GM18907 (cell line): ENCODE results near the gene VPS18.
A peak's percentile ranks its signal among the peaks of the same experiment; 100 is the strongest.

Source experiments
- ATAC-seq: cut with Tn5 transposase; IDR thresholded peaks from one replicate; pipeline ENCODE4 v1.9.1; 2021; ENCODE audit warnings: mild to moderate bottlenecking, moderate library complexity; ENCODE audit not compliant: unreplicated experiment

The VPS18 gene

GRCh38 chr15:40900256-40901052, 6.2 kb downstream of the VPS18 start:
- no peak for ATAC-seq

DNA sequence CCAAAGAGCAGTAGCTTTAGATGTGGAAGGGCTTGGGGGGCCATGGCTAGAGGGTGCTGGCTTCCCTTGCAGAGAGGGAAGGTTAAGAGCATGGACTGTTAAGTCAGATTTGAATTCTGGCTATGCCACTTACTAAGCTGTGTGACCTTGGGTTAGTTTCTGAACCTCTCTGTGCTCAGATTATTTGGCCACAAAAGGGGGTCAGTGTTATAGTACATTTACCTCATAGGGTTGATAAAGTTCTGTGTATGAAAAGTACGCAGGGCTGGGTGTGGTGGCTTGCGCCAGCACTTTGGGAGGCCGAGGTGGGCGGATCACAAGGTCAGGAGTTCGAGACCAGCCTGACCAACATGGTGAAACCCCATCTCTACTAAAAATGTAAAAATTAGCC, 6.8 kb downstream of the VPS18 start:
- no peak for ATAC-seq

- ATAC-seq = no peak
Measured at GRCh38 chr15:40902605-40903561, 8.6 kb downstream of the VPS18 start.

- no peak for ATAC-seq
Measured at GRCh38 chr15:40904552-40905201, 10.4 kb downstream of the VPS18 start.

GRCh38 chr15:40906091-40906990, 12.1 kb downstream of the VPS18 start:
- ATAC-seq = peak; percentile 62

GRCh38 chr15:40906991-40907802, 12.9 kb downstream of the VPS18 start:
- peak; percentile 20 for ATAC-seq

GRCh38 chr15:40908095-40908494, 13.8 kb downstream of the VPS18 start:
- no peak for ATAC-seq

DNA sequence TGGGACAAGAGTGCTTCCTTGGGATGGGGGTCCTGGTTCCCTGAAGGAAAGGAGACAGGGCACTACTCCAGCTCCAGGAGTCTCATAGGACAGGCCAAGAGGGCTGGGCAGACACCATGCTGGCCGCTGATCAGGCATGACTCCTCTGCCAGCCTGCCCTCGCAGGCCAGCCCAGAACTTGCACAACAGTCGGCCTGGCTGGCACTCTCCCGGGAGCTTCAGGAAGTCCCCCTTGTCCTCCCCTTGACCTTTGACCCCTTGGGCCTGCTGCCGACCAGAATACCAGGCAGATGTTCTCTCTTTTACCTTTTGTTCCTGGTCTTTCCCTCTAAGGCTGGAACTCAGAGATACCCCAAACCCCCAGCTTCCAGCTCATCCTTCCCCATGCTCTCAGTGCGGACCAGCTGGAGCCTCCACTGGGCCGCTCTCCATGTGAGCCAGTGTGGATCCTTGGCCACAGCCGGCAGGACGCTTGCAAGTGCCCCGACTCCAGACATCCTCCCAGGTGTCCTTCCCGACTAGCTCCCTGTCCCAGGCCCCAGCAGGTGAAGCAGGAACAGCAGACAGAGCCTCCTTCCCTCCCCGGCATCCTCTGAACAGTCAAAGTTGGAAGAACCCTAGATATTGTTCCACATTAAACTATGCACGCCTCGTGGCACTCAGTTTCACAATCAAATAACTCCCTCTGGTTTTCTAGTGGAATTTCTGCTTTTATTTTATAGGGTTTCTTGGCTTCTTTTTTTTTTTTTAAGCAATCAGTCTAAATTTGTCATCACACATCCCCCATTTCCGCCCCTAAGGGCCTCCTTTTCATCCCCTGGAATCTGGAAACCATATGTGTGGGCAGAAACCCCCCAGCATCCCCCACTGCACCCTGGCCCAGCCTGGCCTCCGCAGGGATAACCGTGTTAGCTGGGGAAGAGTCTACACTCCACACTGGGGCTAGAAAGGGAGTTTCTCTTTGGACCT, 15.7 kb downstream of the VPS18 start:
- ATAC-seq = no peak

GRCh38 chr15:40911141-40911540, 16.9 kb downstream of the VPS18 start:
- ATAC-seq = no peak

- ATAC-seq = no peak
Measured at GRCh38 chr15:40911693-40912092, 17.4 kb downstream of the VPS18 start.

DNA sequence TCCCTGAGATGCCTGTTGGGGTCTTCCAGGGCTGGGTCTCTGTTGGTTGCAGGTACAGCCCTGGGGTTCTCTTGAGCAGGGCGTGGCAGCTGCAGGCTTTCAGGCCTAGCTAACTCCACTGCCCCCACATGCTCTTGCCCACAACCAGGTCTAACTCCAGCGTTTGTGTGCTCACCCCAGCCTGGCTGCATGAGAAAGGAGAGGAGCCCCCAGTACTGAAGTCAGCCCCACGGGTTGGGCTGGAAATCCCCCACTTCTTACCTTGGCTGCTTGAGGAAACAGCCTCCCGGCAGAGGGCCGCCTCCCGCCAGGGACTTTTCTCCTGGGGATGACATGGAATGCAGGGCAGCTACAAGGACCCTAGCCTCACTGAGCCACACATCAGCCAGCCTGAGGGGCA, 18.2 kb downstream of the VPS18 start:
- no peak for ATAC-seq

- no peak for ATAC-seq
Measured at GRCh38 chr15:40914013-40914412, 19.8 kb downstream of the VPS18 start.

DNA sequence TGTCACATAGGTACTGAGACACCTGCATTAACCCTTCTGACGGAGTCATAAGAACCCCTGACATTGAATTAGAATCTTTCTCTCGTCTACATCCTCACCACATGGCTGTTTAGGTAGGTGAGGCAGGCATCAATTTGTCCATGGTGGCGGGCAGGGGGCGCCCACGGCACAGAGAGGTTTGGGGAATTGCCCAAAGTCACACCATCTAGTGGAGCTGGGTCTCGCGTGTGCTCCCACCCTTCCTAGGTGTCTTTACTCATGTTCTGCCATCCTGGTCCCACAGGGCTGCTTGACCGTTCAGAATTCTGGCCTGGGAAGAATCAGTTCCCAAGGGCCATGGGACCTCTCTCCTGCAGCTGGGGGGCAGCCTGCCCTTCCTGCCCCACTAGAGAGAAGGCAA, 20.2 kb downstream of the VPS18 start:
- ATAC-seq = no peak

GRCh38 chr15:40915116-40915661, 20.9 kb downstream of the VPS18 start:
- no peak for ATAC-seq

- ATAC-seq = no peak
Measured at GRCh38 chr15:40915679-40916078, 21.4 kb downstream of the VPS18 start.

- no peak for ATAC-seq
Measured at GRCh38 chr15:40917585-40917984, 23.3 kb downstream of the VPS18 start.

DNA sequence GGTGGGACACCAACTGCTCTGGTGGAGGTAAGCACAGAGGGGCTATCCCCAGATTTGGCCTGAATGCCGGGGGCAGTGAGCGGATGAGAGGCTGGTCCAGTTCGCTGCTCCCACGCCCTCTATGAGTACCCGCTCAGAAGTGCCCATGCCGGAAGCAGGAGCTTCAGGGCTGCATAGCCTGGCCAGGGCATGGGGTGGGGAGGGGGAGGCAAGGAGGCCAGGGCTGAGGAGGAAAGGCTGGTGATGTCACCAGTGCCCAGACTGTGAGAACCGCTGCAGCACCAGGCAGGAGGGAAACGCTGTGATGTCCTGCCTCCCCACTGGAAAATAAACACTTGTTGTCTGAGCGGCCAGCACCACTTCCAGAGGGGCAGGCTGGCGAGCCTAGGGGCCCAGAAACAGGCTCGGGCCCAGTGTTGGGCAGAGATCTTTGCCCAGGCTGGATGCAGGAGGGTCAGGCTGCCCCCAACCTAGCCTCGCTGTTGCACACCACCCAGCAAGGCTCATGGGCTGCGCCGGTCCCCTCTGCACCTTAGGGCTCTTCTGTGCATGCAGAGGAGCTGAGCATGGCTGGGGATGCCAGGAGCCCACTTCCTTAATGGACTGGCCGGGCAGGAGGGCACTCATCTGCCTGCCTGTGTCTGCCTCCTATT, 24.0 kb downstream of the VPS18 start:
- no peak for ATAC-seq
